ENCODE data around the gene ZNF527. TPM values are rescaled to one million over a fixed set of nuclear protein-coding genes. Genes with fewer than 3 reads are reported as not detected.
A peak's percentile ranks its signal among the peaks of the same experiment; 100 is the strongest.
"Not testable (repeated sequence)": the region's sequence is repeated elsewhere in the genome, so short reads cannot be mapped to it uniquely, and the experiment has no call there.

ZNF527 gene
- total and polyA plus RNA-seq, 5 donors, result 4.2 to 7.9 (median 6.2) TPM

DNA sequence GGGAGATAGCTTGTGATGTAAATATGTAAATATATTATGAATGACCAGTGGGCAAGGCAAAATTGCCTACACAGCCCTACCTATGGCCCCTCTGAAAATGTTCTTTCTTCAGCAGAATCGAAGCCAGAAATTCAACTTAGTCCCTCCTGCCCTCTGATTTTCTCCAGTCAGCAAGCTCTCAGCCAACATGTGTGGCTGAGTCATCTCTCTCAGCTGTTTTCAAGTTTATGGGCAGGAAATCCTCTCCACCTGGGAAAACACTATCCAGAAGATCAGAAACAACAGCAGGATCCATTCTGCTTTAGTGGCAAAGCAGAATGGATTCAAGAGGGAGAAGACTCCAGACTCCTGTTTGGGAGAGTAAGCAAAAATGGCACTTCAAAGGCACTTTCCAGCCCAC lies 8.9 kb upstream of the ZNF527 start:
- 72% methylated on average over 1 of the region's 1 CpG for WGBS

DNA sequence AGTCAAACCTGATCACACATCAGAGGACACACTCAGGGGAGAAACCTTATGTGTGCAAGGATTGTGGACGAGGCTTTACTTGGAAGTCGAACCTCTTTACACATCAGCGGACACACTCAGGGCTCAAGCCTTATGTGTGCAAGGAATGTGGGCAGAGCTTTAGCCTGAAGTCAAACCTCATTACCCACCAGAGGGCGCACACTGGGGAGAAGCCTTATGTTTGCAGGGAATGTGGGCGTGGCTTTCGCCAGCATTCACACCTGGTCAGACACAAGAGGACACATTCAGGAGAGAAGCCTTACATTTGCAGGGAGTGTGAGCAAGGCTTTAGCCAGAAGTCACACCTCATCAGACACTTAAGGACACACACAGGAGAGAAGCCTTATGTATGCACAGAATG lies 8.2 kb upstream of the ZNF527 start:
- Histone ChIP-seq H3K9me3 (ENCODE audit: control insufficient read depth, low read length) (no peaks in the 10 kb centered on the region), H3K4me1 (ENCODE audit: control insufficient read depth, insufficient read depth, low read length) (no peaks in the 10 kb centered on the region), H3K27ac (ENCODE audit: low read length) (no peak overlapping the region), H3K27me3 (ENCODE audit: control insufficient read depth, insufficient read depth) (no peaks in the 10 kb centered on the region), H3K4me3 (ENCODE audit: low read length) (no peak overlapping the region)
- no peak for DNase-seq
- ATAC-seq, result peak; percentile 23 to 50
- intact Hi-C loops (cut with DNase I), result no loop called here
- WGBS, result 91% methylated on average over 6 of the region's 6 CpGs

More for the DNA sequence above, 8.9 kb upstream of the ZNF527 start:
- intact Hi-C loops (cut with DNase I), result no loop called here
- no peak overlapping the region for H3K27ac ChIP-seq (ENCODE audit: low read length)
- no peaks in the 10 kb centered on the region for H3K4me1 ChIP-seq (ENCODE audit: control insufficient read depth, insufficient read depth, low read length)
- DNase-seq (no peak), ATAC-seq (no peak)
- no peaks in the 10 kb centered on the region for H3K27me3 ChIP-seq (ENCODE audit: control insufficient read depth, insufficient read depth)
- no peak overlapping the region for H3K4me3 ChIP-seq (ENCODE audit: low read length)
- no peaks in the 10 kb centered on the region for H3K9me3 ChIP-seq (ENCODE audit: control insufficient read depth, low read length)

- 10% methylated on average over 18 of the region's 18 CpGs for WGBS
- H3K9me3 ChIP-seq (ENCODE audit: control insufficient read depth, low read length), result not testable (repeated sequence)
Measured at GRCh38 chr19:37370386-37370879, 466 bp upstream of the ZNF527 start.

DNA sequence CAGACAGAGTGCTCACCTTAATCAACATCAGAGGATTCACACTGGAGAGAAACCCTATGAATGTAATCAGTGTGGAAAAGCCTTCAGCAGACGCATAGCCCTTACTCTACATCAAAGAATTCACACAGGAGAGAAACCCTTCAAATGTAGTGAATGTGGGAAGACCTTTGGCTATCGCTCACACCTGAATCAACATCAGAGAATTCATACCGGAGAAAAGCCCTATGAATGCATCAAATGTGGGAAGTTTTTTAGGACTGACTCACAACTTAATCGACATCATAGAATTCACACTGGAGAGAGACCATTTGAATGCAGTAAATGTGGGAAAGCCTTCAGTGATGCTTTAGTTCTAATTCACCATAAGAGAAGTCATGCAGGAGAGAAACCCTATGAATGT lies 18.3 kb downstream of the ZNF527 start:
- Histone ChIP-seq H3K27ac (ENCODE audit: low read length) (no peak overlapping the region), H3K9me3 (ENCODE audit: control insufficient read depth, low read length) (peaks cover 17% of the 10 kb centered on the region), H3K4me1 (ENCODE audit: control insufficient read depth, insufficient read depth, low read length) (no peaks in the 10 kb centered on the region), H3K27me3 (ENCODE audit: control insufficient read depth, insufficient read depth) (no peaks in the 10 kb centered on the region), H3K4me3 (ENCODE audit: low read length) (peak overlapping the region; percentile 5)
- 98% methylated on average over 4 of the region's 4 CpGs for WGBS
- ATAC-seq (no peak), DNase-seq (no peak)
- intact Hi-C loops (cut with DNase I), result no loop called here

More at GRCh38 chr19:37370386-37370879, 466 bp upstream of the ZNF527 start:
- peak overlapping the region; percentile 72 for H3K4me3 ChIP-seq (ENCODE audit: low read length)
- H3K27me3 ChIP-seq (ENCODE audit: control insufficient read depth, insufficient read depth); H3K4me1 ChIP-seq (ENCODE audit: control insufficient read depth, insufficient read depth, low read length): not testable (repeated sequence)
- H3K27ac ChIP-seq (ENCODE audit: low read length), result peak overlapping the region; percentile 74
- ATAC-seq (peak in 1 of 2 donors; percentile 23), DNase-seq (peak; percentile 18 to 58 (median 57))
- intact Hi-C loops (cut with DNase I), result loop anchor here in 1 of 4 donors (10.0 kb wide), 1 partner anchor 56 kb away; no protein-coding TSS in a partner anchor

- H3K4me3 ChIP-seq (ENCODE audit: low read length); H3K27me3 ChIP-seq (ENCODE audit: control insufficient read depth, insufficient read depth); H3K4me1 ChIP-seq (ENCODE audit: control insufficient read depth, insufficient read depth, low read length); ATAC-seq; intact Hi-C loops (cut with DNase I); H3K27ac ChIP-seq (ENCODE audit: low read length); DNase-seq: not testable (repeated sequence)
- H3K9me3 ChIP-seq (ENCODE audit: control insufficient read depth, low read length), result peaks cover 13% of the 10 kb centered on the region
- 96% methylated on average over 6 of the region's 6 CpGs for WGBS
Measured at GRCh38 chr19:37391399-37391798, 20.5 kb downstream of the ZNF527 start.

DNA sequence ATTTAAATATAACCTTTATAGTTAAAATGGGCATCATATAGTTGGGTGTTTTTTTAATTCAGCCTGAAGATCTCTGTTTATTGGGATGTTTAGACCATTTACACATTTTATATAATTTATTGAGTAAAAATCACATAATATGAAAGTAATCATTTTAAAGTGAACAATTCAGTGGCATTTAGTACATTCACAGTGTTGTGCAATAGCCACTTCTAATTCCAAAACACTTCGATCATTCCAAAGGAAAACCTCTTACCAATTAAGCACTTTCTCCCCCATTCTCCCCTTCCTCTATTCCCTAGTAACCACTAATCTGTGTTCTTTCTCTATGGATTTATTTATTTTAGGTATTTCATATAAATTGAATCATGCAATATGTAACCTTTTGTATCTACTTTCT lies 30.2 kb downstream of the ZNF527 start:
- peaks cover 10% of the 10 kb centered on the region for H3K9me3 ChIP-seq (ENCODE audit: control insufficient read depth, low read length)
- intact Hi-C loops (cut with DNase I), result no loop called here
- H3K27me3 ChIP-seq (ENCODE audit: control insufficient read depth, insufficient read depth), result no peaks in the 10 kb centered on the region
- 95% methylated on average over 1 of the region's 1 CpG for WGBS
- no peaks in the 10 kb centered on the region for H3K4me1 ChIP-seq (ENCODE audit: control insufficient read depth, insufficient read depth, low read length)
- H3K4me3 ChIP-seq (ENCODE audit: low read length), result no peak overlapping the region
- ATAC-seq (no peak), DNase-seq (no peak)
- no peak overlapping the region for H3K27ac ChIP-seq (ENCODE audit: low read length)

DNA sequence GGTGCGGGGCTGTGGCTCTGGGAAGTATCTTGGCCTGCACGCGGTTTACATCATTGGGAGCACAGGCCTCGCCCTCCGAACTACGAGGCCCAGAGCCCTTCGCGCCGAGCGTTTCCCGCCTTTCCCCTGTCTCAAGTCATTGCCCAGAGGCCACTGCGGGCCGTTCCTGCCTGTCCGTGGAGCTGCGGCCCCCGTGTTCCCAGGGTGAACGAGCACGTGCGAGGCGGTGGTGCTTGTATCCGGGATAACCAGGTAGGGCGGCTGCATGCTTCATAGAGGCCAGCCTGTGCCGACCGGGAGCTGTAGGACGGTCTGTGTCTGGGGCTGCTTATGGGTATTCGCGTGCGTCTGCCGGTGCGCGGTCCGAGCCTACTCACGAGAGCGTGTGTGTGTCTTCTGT lies 32.5 kb downstream of the ZNF527 start:
- Histone ChIP-seq H3K9me3 (ENCODE audit: control insufficient read depth, low read length) (peaks cover 14% of the 10 kb centered on the region), H3K27me3 (ENCODE audit: control insufficient read depth, insufficient read depth) (no peaks in the 10 kb centered on the region), H3K4me3 (ENCODE audit: low read length) (no peak overlapping the region), H3K4me1 (ENCODE audit: control insufficient read depth, insufficient read depth, low read length) (no peaks in the 10 kb centered on the region), H3K27ac (ENCODE audit: low read length) (no peak overlapping the region)
- DNase-seq, result no peak
- intact Hi-C loops (cut with DNase I), result no loop called here
- WGBS, result 45% methylated on average over 34 of the region's 34 CpGs
- ATAC-seq, result no peak

DNA sequence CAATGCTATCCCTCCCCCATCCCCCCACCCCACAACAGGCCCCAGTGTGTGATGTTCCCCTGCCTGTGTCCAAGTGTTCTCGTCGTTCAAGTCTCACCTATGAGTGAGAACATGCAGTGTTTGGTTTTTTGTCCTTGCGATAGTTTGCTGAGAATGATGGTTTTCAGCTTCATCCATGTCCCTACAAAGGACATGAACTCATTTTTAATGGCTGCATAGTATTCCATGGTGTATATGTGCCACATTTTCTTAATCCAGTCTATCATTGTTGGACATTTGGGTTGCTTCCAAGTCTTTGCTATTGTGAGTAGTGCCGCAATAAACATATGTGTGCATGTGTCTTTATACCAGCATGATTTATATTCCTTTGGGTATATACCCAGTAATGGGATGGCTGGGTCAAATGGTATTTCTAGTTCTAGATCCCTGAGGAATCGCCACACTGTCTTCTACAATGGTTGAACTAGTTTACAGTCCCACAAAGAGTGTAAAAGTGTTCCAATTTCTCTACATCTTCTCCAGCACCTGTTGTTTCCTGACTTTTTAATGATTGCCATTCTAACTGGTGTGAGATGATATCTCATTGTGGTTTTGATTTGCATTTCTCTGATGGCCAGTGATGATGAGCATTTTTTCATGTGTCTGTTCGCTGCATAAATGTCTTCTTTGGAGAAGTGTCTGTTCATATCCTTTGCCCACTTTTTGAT lies 35.4 kb downstream of the ZNF527 start:
- 84% methylated on average over 6 of the region's 6 CpGs for WGBS
- H3K27ac ChIP-seq (ENCODE audit: low read length); intact Hi-C loops (cut with DNase I); DNase-seq; H3K4me3 ChIP-seq (ENCODE audit: low read length); ATAC-seq; H3K27me3 ChIP-seq (ENCODE audit: control insufficient read depth, insufficient read depth); H3K4me1 ChIP-seq (ENCODE audit: control insufficient read depth, insufficient read depth, low read length): not testable (repeated sequence)
- peaks cover 14% of the 10 kb centered on the region for H3K9me3 ChIP-seq (ENCODE audit: control insufficient read depth, low read length)

DNA sequence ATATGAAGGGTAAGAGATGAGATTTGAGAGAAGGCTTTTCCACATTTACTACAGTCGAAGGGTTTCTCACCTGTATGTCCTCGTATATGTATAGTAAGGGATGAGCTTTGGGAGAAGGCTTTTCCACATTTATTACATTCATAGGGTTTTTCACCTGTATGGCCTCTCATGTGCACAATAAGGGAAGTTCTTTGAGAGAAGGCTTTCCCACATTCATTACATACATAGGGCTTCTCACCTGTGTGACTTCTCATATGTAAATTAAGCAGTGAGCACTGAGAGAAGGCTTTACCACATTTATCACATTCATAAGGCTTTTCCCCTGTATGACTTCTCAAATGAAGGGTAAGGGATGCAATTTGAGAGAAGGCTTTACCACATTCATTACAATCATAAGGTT lies 41.8 kb downstream of the ZNF527 start:
- intact Hi-C loops (cut with DNase I), result no loop called here
- Histone ChIP-seq H3K4me3 (ENCODE audit: low read length) (peak overlapping the region; percentile 35), H3K4me1 (ENCODE audit: control insufficient read depth, insufficient read depth, low read length) (no peaks in the 10 kb centered on the region), H3K27me3 (ENCODE audit: control insufficient read depth, insufficient read depth) (no peaks in the 10 kb centered on the region), H3K27ac (ENCODE audit: low read length) (no peak overlapping the region), H3K9me3 (ENCODE audit: control insufficient read depth, low read length) (peaks cover 21% of the 10 kb centered on the region)
- no peak for DNase-seq
- no peak for ATAC-seq
- WGBS, result 96% methylated on average over 2 of the region's 2 CpGs

DNA sequence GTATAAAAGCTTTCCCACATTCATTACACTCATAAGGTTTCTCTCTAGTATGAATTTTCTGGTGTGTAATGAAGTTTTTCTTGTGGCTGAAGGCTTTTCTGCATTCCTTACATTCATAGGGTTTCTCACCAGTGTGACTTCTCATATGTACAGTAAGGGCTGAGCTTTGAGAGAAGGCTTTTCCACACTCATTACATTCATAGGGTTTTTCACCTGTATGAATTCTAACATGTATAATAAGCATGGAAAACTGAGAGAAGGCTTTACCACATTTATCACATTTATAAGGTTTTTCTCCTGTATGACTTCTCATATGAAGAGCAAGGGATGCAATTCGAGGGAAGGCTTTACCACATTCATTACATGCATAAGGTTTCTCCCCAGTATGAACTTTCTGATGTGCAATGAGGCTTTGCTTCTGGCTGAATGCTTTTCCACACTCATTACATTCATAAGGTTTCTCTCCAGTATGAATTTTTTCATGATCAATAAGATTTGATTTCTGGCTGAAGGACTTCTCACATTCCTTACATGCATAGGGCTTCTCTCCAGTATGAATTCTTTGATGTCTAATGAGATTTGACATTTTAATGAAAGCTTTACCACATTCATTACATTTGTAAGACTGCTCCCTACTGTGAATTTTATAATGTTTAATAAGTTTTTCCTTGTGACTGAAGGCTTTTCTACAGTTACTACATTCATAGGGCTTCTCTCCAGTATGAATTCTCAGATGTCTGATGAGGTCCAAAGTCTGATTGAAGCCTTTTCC lies 42.6 kb downstream of the ZNF527 start:
- WGBS, result 98% methylated on average over 1 of the region's 1 CpG
- ATAC-seq (no peak), DNase-seq (no peak)
- Histone ChIP-seq H3K9me3 (ENCODE audit: control insufficient read depth, low read length) (peaks cover 19% of the 10 kb centered on the region), H3K27ac (ENCODE audit: low read length) (no peak overlapping the region), H3K27me3 (ENCODE audit: control insufficient read depth, insufficient read depth) (no peaks in the 10 kb centered on the region), H3K4me1 (ENCODE audit: control insufficient read depth, insufficient read depth, low read length) (no peaks in the 10 kb centered on the region), H3K4me3 (ENCODE audit: low read length) (peak overlapping the region; percentile 23)
- intact Hi-C loops (cut with DNase I), result no loop called here
